Posterior cingulate gyrus (tissue), 11 donors: ENCODE measurements around the gene GNG4.
"Not testable (repeated sequence)": the region's sequence is repeated elsewhere in the genome, so short reads cannot be mapped to it uniquely, and the experiment has no call there.

Experiments used
- DNase-seq, 10 donors: peaks; one replicate each; pipeline versions ENCODE4 v3.0.0 to v3.0.0-alpha.2; 2020 to 2021; ENCODE audit warnings: mixed read lengths in 3 of 10
- intact Hi-C: fragments of 100-400 bp; cut with DNase I; formaldehyde crosslinking; loops from one replicate; pipeline ENCODE4 v1.15.1; 2023

Gene GNG4

DNA sequence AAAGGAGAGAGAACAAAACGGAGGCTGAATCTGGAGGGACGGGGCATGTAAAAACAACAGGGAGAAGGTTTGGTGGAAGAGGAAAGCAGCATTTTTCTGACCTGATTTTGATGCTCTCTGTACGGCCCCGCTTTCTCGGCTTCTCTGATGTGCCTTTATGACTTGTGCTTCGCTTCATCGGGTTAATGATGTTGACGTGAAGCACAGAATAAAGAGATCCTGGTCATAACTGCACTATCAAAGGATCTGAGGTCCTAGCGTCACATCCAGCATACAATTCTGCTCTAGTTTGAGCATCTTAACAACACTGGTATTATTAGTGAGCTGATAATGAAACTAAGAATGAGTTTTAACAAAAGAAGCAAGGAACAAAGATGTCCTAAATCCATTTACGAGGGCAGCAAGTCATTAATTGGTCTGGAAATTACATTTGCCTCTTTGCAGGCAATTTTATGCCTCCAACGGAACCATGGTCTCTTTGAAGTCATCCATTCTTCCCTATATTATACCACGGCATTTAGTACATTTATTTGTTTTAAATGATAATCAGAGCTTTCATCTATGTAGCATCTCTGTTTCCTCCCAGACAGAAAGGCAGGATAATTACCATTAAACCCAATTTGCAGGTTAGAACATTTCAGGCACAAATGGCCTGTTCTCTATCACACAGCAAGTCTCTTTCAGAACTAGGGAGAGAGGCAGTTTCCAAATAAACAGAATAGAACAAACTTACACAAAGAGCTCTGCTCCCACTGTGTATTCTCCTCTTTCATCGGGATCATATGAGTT is 100.0 kb downstream of the GNG4 start:
- intact Hi-C loops: no loop called here

DNA sequence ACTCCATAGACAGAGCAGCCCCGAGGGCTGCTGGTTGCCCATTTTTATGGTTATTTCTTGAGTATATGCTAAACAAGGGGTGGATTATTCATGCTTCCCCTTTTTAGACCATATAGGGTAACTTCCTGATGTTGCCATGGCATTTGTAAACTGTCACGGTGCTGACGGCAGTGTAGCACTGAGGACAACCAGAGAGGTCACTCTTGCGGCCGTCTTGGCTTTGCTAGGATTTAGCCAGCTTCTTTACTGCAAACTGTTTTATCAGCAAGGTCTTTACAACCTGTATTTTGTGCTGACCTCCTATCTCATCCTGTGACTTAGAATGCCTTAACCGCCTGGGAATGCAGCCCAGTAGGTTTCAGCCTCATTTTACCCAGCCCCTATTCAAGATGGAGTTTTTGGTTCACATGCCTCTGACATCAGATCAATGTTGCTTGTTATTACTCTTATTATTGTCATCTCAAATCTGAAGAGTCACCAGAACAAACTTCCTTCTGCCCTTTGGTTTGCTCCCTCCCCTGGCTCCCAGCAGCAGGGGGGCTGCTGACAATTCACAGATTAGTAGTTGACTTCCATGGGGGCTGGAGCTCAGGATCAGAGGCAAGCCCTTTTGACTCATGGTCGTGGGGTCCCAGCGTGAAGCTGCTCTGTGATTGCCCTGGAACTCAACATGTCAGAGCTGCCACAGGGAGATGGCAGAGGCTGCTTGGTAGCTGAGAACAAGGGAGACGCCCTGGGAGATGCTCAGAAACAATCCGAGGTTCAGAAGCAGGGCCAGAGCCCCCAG is 103.0 kb downstream of the GNG4 start:
- intact Hi-C loops, DNase-seq: not testable (repeated sequence)

More for the DNA sequence above, 100.0 kb downstream of the GNG4 start:
- no peak for DNase-seq

- no peak for DNase-seq
- intact Hi-C loops: no loop called here
Measured at GRCh38 chr1:235545292-235545930, 104.2 kb downstream of the GNG4 start.

- intact Hi-C loops, DNase-seq: not testable (repeated sequence)
Measured at GRCh38 chr1:235542845-235543244, 106.7 kb downstream of the GNG4 start.

DNA sequence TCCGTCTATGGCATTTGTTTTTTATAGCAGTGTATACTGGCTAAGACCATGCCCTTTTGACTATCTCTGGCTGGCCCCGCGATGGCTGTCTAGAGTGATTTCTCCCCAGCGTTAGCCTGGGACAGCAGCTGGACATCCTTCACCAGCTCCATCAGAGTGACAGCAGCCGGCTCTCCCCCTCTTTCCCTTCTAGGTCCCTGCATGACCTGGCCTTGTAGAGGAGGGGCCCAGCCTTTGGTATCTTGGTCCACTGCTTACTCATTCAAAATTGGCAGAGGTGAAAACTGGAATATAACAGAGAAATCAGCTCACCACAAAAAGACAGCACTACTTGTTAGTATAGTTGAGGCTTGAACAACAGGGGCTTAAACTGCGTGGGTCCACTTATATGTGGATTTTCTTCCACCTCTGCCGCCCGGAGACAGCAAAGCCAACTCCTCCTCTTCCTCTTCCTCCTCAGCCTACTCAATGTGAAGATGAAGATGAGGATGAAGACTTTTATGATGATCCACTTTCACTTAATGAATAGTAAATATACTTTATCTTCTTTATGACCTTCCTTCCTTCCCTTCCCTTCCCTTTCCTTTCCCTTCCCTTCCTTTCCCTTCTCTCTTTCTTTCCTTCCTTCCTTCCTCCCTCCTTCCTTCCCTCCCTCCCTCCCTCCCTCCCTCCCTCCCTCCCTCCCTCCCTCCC is 116.0 kb downstream of the GNG4 start:
- intact Hi-C loops: no loop called here
- DNase-seq: no peak

GRCh38 chr1:235532360-235532759 is 117.2 kb downstream of the GNG4 start:
- DNase-seq: no peak
- intact Hi-C loops: no loop called here

DNA sequence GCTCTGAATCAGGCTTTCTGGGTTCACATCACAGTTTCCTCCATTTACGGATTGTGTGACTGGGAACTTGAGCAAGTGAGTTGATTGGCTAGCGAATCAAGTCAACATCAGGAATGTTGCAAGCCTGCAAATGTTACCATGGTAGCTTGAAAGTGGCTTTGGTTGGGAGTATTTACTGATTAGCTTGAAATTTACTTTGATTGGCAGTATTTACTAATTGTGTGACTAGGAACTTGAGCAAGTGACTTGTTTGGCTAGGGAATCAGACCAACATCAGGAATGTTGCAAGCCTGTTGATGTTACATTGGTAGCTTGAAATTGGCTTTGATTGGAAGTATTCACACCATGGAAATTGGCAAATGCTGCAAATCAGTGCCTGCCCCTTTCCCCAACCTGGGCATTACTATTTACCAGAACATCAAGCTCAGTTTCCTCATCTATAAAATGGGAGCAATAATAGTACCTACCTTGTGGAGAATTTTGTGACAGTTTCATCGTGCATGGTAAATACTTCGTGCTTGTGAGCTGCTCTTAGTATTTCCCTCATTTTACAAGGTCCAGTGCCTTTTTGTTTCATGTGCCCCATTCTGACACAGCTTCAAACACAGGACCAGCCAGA is 122.3 kb downstream of the GNG4 start:
- intact Hi-C loops: no loop called here

DNA sequence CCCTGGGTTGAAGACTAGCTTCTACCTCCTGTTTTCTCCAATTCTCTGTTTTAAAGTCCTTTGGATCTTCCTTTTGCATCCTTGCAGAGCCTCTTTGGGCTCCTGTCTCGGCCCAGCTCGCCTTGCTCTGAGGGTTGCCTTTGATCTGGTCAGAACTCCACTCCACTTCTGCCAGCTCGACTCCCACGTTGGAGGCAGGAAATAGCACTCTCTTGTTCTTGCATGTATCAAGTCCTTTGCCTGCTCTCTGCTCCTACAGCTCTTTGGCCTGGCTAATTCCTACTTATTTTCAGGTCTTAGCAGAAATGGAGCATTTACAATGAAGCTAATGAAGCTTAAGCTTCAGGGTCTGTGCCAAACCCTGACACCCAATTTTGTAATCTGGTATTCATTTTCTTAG is 124.3 kb downstream of the GNG4 start:
- no peak for DNase-seq
- intact Hi-C loops: no loop called here

More for the DNA sequence above, 122.3 kb downstream of the GNG4 start:
- no peak for DNase-seq

GRCh38 chr1:235516862-235517446 is 132.6 kb downstream of the GNG4 start:
- intact Hi-C loops: loop anchor here (10.0 kb wide), 2 partner anchors 128 to 458 kb away; partner anchors contain the start of gene GNG4
- no peak for DNase-seq

GRCh38 chr1:235515844-235516512 is 133.6 kb downstream of the GNG4 start:
- intact Hi-C loops: loop anchor here (10.0 kb wide), 2 partner anchors 129 to 459 kb away; partner anchors contain the start of gene GNG4
- DNase-seq: no peak

- DNase-seq: peak in 1 of 10 donors; percentile 25
- intact Hi-C loops: loop anchor here (2.0 to 10.0 kb wide), 3 partner anchors 131 to 461 kb away; partner anchors contain the start of gene GNG4
Measured at GRCh38 chr1:235513495-235514366, 135.9 kb downstream of the GNG4 start.

GRCh38 chr1:235511470-235512240 is 137.9 kb downstream of the GNG4 start:
- intact Hi-C loops: loop anchor here (2.0 to 10.0 kb wide), 3 partner anchors 133 to 463 kb away; partner anchors contain the start of gene GNG4
- DNase-seq: no peak

DNA sequence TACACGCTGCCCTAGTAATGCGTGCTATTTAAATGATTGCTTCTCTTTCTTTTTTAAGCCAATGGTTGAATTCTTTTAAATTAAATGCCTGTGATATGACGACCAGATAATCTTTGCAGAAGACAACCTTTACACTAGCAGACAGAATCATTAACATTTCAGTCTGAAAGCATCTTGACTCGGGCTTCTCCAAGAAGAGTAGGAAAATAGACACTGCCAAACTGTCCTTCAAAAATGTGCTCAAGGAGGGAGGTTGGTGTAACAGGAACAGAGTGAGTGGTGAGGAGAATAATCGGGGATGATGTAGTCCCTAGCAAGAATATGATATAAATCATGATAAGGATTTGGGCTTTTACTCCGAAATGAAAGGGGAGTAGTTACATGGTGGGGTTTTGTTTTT is 138.8 kb downstream of the GNG4 start:
- intact Hi-C loops: loop anchor here (10.0 kb wide), 2 partner anchors 134 to 464 kb away; partner anchors contain the start of gene GNG4
- no peak for DNase-seq

GRCh38 chr1:235507623-235508022 is 142.0 kb downstream of the GNG4 start:
- DNase-seq: no peak
- intact Hi-C loops: loop anchor here (10.0 kb wide), 2 partner anchors 253 to 357 kb away; partner anchors contain the start of gene LYST

- DNase-seq: peak; percentile 97 to 100 (median 99)
Measured at GRCh38 chr1:235504494-235505222, 144.9 kb downstream of the GNG4 start.

GRCh38 chr1:235504122-235504493 is 145.5 kb downstream of the GNG4 start, which contains the start of gene B3GALNT2:
Gene B3GALNT2 (minus strand): TSS chr1:235504452. CDS start chr1:235504252, 200 bp downstream.
- intact Hi-C loops: loop anchor here (5.0 to 10.0 kb wide), 4 partner anchors 177 to 361 kb away; partner anchors contain the start of genes ARID4B, GGPS1, LYST and RBM34
- DNase-seq: no peak

More at GRCh38 chr1:235504494-235505222, 144.9 kb downstream of the GNG4 start:
- intact Hi-C loops: loop anchor here (5.0 to 10.0 kb wide), 4 partner anchors 177 to 360 kb away; partner anchors contain the start of genes ARID4B, GGPS1, LYST and RBM34
